ENCODE results near the gene FMR1NB.

- TF ChIP-seq BCL11A (IDR thresholded peaks at IDR 0.05; ENCODE audit: low read depth in 2 of 2, low read length in 2 of 2) (no peak), EZH2 (IDR thresholded peaks at IDR 0.05; ENCODE audit: low read depth, low read length, severe bottlenecking) (no peak)
Measured at GRCh38 chrX:147953976-147954375, 27.2 kb upstream of the FMR1NB start.
